ENCODE measurements around the gene ELN.

ELN gene

GRCh38 chr7:74006032-74006431 lies 21.9 kb upstream of the ELN start:
- TF ChIP-seq CTCF (IDR thresholded peaks at IDR 0.05): no peak

- TF ChIP-seq CTCF (IDR thresholded peaks at IDR 0.05): no peak
Measured at GRCh38 chr7:74006451-74007241, 21.3 kb upstream of the ELN start.

GRCh38 chr7:74007242-74007567 lies 20.8 kb upstream of the ELN start:
- no peak for TF ChIP-seq CTCF (IDR thresholded peaks at IDR 0.05)

GRCh38 chr7:74008687-74009086 lies 19.3 kb upstream of the ELN start:
- no peak for TF ChIP-seq CTCF (IDR thresholded peaks at IDR 0.05)

GRCh38 chr7:74009719-74010118 lies 18.3 kb upstream of the ELN start:
- no peak for TF ChIP-seq CTCF (IDR thresholded peaks at IDR 0.05)

- TF ChIP-seq CTCF (IDR thresholded peaks at IDR 0.05): no peak
Measured at GRCh38 chr7:74010407-74010806, 17.6 kb upstream of the ELN start.

- TF ChIP-seq CTCF (IDR thresholded peaks at IDR 0.05): no peak
Measured at GRCh38 chr7:74012842-74013249, 15.1 kb upstream of the ELN start.
